DMS153 (cell line): ENCODE measurements around the gene CNTNAP2.
A peak's percentile ranks its signal among the peaks of the same experiment; 100 is the strongest.

Experiments
- DNase-seq: peaks from one replicate; lab custom pipeline; 2025; lab: John Stamatoyannopoulos, UW

CNTNAP2 gene

DNA sequence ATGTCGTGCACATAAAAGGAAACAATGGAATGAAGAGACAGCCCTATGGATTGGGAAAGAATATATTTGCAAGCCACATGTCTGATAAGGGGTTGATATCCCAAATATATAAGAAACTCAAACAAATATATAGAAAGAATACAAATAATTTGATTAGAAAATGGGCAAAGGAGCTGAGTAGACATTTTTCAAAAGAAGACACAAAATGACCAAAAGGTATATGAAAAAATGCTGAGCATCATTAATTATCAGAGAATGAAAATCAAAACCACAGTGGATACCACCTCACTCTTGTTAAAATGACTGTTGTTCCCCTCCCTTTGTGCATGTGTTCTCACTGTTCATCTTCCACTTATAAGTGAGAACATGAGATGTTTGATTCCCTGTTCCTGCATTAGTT is 175.3 kb downstream of the CNTNAP2 start:
- no peak for DNase-seq

DNA sequence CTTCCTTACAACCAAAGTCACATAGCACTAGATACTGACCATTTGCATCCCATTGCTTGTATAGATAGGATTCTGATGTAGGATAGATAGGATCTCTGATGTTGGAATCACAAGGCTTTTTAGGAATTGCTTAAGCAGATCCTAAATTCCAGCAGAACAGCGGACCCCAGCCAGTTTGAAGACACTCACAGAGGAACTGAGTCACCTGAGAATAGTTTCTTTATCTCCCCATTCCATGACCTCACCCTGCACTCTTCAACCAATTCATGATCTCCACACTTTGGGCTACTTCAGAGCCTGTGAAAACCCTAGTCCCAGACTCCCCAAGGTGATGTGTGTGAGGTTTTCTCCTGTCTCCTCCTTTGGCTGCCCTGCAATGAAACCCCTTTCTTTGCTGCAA is 179.4 kb downstream of the CNTNAP2 start:
- no peak for DNase-seq

DNA sequence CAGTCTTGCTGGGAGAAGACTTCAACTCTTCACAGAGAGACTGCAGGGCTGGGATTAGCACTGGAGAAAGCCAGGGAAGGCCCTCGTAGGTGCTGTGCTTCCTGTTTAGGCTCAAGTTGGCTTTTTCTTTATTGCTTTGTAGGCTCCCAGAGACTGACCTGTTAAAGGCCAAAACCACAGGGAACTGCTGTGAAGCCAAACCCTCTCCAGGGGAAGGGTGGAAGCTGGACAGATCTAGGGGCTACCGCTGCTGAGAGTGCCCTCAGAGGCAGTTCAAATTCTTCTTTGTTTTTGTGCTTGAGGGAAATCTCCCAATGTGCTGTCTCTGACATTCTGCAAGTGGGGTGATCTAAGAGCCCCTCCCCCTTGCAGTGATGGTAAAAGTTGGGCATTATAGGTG is 198.4 kb downstream of the CNTNAP2 start:
- DNase-seq, result no peak

DNA sequence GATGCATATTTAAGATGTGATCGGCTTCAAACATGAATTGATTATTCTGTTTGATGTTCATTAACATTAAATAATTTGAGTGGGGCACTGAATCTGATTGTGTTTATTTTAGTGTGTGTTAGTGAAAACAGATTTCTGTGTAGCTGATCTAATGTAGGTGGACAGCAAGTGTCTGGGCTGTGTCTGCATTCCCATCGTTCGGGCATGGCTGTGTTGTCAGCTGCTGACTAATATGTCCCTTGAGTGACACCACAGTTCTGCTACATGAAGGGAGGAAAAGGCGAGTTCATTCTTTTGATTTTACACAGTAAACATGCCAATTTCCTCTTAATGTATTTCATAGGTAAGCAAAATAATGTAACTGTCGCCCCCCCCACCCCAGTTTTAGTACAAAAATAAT is 203.0 kb downstream of the CNTNAP2 start:
- peak; percentile 29 for DNase-seq

DNA sequence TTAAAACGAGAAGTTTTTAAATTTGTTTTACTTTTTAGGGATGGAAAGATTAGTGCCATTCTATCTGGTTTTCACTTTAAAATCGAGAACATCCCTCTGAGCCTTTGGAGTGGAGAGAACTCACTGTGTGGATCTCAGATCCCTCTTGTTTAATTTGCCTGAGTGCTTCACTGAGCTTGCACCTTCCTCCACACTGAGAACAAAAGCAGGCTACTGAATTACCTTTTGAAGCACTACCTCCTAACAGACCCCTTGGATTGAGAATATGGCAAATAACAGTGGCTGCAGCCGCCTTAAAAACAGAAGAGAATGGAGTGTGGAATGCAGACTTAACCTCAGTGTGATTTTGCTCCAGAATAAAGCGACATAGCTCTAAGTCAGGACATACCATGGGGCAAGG is 204.7 kb downstream of the CNTNAP2 start:
- peak; percentile 57 for DNase-seq

DNA sequence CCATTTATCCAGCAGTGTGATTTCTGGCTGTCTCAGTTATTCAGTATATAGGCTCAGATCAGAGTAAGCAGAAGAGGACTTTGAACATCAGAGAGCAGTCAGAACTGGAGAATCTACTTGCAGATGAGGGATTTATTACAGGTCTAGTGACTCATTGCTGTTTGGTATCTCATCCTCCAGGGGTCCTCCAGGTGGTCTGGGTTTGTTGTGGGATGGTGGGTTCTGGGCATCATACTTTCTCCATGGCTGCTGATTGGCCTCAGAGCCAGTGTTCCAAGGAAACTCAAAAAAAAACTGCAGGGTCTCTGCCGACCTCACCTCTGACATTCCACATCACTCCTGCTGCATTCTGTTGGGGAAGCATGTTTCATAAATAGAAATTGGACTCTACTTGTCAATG is 214.8 kb downstream of the CNTNAP2 start:
- DNase-seq, result no peak

DNA sequence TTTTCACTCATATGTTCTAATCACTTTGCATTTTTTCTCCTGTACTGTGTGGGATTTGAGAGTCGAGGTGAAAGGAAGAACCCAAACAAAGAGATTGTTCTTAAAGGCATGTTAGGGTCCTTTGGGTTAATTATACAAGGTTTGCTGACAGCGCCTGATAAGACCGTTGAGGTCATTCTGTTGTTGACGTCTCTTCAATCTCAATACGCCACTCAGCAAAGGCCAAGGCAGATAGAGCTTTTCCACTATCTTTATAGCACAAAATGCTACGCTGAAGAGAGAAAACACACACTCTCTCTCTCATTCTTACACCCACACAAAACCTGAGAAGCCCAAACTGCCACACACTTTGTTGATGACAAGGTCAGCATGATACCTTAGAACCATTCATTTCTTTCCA is 228.7 kb downstream of the CNTNAP2 start:
- DNase-seq, result no peak

DNA sequence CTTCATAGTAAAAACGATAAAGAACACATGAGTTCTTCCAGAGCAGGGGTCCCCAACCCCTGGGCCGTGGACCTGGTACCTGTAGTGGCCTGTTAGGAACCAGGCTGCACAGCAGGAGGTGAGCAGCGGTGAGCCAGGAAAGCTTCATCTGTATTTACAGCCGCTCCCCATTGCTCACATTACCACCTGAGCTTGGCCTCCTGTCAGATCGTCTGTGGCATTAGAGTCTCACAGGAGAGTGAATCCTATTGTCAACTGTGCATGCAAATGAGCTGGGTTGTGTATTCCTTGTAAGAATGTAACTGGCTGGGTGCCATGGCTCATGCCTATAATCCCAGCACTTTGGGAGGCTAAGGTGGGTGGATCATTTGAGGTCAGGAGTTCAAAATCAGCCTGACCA is 229.5 kb downstream of the CNTNAP2 start:
- no peak for DNase-seq

DNA sequence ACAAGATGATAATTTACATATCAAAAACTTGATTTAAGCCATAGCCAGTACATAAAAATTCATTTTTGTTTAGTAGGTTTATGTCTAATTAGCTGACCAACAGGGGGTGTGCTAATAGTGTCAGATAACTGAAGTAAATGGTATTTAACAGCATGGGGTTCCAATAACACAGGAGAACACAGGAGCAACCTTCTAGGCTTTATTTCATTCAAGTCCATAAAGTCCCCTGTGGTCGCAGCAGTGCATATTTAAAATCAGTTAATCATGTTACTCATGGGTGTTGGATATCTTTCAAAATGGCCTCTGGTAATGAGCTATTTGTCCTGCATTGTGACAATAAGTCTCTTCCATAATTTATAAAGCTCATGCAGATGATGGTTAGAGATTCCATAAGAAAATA is 238.6 kb downstream of the CNTNAP2 start:
- DNase-seq, result no peak

DNA sequence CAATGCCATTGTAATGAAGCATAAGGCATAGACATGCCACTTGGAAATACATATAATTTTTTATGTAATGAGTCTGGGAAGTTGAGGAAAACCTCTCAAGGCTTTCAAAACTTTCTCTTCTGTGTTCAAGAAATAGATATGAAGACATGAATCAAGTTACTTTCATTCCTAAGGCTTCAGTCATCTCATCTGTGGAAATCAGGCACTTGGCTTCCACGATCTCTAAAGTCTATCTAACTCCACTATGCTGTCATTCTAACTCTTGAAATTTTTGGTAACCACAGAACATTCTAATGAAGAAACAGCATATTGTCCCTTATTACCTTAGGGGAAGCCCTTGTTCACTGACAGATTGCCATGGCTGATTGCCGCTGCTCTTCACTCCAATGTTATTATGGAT is 242.6 kb downstream of the CNTNAP2 start:
- DNase-seq, result no peak

DNA sequence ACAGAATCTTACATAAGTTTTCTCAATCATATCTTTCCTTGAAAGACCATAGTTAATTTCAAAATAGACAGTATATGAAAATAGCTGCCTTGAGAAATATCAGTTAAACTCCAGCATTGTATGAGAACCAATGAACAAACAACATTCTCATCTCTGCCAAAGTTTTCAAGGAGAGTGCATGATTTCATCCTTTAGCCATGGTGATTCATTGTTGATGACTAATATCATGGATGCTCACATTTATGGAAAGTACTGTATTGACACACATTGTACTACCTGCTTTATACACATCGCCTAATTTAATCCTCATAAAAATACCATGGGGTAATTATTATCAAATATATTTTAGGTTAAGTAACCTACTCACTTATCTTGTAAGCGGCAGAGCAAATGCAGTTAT is 250.3 kb downstream of the CNTNAP2 start:
- DNase-seq, result peak; percentile 16

DNA sequence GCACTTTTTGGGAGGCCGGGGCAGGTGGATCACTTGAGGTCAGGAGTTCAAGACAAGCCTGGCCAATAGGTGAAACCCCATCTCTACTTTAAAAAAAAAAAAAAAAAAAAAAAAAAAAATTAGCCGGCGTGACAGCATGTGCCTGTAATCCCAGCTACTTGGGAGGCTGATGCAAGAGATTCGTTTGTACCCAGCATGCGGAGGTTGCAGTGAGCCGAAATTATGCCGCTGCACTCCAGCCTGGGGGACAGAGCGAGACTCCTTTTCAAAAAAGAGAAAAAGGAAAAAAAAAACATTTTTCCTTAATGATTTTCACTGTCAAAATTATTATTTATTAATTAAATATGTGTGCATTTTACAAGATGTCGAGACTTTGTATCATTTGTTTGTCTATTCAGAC is 253.6 kb downstream of the CNTNAP2 start:
- no peak for DNase-seq

DNA sequence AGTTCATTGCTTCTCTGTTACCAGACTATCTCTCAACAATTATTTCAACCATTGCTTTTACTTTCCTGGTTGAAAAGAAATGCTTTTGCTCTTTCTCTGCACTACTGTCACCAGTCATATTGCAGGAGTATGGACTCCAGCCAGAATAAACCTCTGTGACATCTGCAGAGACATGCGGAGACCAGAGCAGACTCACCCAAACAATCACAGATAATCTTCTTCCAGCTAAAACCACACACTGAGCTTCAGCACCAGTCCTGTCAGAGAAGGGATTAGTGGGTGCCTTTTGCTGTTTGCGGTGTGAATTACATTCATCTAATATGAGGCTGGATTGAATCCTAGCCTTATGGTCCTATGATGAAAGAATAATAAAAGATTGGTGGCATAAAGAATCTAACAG is 258.6 kb downstream of the CNTNAP2 start:
- DNase-seq, result no peak

DNA sequence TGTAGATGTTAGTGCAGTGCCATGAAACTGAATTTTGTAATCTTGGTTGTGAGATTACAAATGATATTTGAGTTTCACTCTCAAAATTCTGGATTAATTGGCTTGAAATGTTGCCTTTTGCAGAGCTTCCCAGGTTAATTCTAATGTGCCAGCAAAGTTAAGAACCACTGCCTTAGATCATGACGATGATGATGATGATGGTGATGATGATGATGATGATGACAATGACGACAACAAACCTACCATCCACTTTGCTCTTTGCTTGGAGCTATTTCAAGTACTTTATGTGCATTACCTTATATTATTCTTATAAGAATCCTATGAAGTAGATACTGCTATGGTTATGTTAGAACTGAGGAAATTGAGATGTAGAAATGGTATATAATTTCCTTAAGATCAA is 261.6 kb downstream of the CNTNAP2 start:
- DNase-seq, result no peak

DNA sequence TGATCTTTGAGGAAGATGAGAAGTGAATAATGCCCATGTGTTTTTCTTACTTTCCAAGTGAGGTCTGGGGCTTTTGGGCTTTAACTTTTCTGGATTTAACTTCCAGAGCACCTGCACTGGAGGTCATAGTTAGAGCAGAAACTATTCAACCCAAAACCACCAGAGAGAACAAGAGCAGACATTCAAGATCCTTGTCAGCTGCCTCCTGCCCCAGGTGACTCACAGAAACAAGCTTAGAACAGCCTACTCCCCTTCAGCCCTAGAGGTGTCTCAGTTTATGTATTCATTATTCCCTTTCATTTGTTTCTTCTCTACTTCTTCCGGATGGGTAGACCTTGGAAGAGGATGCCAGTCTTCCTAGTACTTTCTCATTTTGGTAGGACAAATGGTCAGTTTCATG is 270.5 kb downstream of the CNTNAP2 start:
- no peak for DNase-seq

DNA sequence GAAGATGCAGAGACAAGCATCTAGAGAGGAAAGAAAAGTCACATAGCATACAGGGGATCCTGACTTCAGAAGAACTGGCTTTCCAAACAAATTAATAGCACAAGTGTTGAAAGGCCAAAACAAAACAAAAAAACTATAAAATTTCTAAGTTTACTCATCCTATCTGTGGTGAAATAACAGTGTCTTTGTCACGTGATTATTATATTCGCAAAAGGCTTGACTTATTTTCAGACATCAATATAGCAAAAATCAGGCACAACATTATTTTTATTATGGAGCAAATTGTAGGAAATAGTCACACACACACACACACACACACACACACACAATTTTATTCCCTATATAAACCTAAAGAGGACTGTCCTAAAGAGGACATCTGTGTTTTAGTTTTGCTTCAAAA is 272.3 kb downstream of the CNTNAP2 start:
- DNase-seq, result no peak

DNA sequence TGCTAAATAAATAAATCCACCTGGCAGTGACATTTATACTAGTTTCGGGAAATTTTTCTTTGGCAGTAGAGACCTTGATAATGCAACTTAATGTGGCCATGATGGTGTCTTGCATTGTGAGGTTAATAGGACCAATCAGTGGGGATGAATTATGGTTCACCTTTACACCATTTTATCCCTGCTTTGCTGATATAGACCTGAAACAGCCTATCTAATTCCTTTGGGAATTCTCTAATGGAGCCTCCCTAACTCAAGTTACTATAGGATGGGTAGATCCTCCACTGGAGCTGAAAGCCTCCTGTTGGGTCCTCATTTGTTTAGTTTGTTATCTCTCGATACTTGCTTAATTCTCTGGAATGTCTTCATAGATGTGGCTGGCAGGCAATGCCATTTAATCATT is 276.7 kb downstream of the CNTNAP2 start:
- DNase-seq, result no peak

DNA sequence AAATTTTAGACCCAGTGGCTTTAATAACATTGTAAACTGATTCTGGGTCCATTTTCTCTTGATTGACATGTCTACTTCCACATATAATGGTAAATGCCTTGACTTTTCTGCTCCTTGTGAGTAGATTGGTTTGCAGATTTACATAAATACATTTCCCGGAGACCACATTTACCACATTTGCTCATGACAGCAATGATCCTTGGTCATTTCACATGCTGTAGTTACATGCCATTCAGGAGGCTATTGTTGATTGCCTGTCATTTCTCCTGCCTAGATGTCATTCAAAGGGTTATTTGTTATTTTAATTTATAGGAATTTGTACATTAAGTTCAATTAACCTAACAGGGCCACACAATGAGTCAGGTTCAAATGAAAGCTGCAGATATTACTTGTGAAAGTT is 280.5 kb downstream of the CNTNAP2 start:
- no peak for DNase-seq

DNA sequence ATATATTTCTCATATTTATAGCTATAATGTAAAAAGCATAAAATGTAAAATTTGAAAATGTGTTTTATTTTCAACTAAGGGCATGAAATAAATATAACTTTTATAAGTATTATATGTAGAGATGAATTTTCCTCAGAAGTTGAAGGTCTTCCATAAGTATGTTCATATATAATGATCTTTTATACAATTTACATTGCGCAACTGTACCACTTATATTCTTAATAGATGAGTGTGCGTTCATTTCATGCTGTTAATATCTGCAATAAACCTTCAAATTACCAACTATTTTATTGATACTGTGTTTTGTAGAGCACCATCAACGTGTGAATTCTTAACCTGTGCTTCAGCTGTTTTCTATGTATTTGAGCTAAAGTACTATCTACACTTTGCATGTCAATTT is 285.3 kb downstream of the CNTNAP2 start:
- DNase-seq, result no peak

DNA sequence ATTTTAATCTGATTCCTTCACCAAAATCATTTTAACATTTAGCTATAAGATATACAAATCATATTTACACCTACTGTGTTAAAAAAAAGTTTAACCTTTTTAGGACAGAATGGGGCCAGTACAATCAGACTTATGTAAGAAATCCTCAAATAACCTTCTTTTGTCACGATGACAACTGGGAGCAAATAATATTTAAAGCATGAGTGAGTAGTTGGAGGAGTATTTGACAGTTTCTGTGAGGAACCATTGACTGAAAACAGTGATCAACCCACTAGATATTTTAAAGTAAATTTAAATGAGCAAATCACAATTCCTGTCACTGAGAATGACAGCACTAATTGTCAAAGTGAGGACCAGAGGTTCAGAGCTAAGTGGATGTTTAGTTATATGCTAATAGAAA is 289.1 kb downstream of the CNTNAP2 start:
- no peak for DNase-seq

DNA sequence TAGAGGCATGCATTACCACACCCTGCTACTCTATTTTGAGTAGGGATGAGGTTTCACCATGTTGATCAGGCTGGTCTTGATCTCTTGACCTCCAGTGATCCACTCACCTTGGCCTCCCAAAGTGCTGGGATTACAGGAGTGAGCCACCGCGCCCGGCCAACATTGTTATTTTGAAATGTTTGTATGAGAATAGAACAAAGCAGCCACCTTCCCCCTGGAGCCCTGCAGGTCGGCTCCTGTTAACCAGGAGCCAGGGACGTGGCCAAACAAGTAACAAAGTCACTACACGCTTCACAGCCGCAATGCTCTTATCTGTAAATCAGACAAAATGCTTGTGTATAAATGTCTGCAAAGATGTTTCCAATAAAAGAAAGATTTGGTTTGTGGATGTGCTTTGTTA is 295.4 kb downstream of the CNTNAP2 start:
- DNase-seq, result no peak

DNA sequence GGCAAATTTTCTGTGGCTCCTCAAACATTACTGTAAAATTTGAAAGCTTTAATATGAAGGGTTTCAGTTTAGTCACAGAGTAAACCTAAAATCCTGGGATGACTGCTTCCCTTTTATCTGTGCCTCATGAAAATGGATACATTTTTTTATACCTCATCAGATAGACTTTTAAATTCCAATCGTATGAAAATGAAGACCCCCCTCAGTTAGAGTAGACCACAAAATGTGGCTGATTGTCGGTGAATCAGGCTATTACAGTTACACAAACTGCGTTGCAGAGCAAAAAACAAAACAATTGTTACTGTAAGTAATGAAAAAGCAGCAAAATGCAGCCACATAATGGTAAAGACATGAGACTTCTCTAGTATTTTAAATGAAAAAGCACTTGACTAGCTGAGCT is 296.2 kb downstream of the CNTNAP2 start:
- DNase-seq, result no peak

DNA sequence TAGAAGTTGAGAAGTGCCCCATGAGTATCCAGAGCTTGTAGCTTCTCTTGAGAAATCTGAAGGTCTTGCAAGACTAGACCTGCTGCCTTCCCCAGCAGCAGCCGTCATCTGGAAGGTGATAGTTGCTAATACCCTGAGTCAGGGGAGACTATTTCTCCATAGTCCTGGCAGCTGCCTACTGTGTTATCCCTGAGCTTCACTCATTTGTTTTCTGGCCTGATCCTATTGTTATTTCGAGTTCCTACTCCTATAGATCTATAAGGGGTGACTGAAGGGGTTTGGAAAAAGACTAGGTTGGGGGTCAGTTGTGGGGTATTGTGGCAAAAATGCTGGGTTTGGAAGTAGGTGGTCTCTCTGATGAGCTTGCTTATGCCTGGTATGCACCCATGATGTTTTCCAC is 297.8 kb downstream of the CNTNAP2 start:
- DNase-seq, result no peak

DNA sequence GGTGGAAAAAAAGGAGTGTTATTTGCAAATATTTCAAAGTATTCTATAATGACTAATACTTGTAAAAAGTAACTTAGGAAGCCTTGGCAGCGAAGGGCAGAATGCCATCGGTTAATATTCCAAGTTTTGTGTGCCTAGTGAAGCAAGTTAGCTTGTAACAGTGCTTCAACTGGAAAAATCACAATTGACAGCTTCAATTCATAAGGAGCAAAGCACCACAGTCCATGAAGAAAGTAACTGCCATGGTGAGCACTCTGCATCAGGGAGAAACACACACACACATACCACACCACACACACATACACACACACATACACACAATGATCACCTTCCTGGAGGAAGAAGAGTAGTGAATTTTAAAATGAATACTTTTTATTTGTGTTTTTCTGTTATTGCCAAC is 298.3 kb downstream of the CNTNAP2 start:
- no peak for DNase-seq

DNA sequence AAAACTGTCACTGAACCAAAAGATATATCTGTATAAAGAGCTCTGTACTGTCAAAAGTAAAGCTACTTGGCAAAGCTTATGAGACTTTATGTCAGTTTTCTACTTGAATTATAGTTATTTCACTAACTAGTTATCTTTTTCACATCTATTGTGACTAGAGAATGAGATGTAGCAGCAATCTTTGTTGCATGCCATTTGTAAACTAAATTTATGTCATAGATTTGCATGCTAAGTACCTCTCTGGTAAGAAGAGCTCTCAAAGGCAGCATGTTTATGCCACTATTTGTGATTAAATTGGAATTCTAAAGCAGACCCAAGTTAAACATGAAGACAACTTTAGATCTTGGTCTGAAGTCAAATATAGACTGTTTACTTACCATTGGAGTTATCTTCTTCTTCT is 300.6 kb downstream of the CNTNAP2 start:
- no peak for DNase-seq
